PFSK-1 (cell line): ENCODE results near the gene CENPP.

ENCODE experiments used
- FOXP2 ChIP-seq: optimal IDR thresholded peaks from 2 replicates; pipeline ENCODE3; 2011; ENCODE audit warnings: borderline replicate concordance, control low read depth, inconsistent platforms; ENCODE audit not compliant: insufficient read depth; ENCODE audit errors: extremely low read length, extremely low read depth
- POLR2AphosphoS5 ChIP-seq: IDR thresholded peaks from 2 replicates; pipeline ENCODE4 v1.6.1; 2012; ENCODE audit warnings: low read depth, mild to moderate bottlenecking, control low read depth, low read length, moderate library complexity
- REST ChIP-seq, 2 experiments: IDR thresholded peaks; 2 replicates each; pipeline versions ENCODE4 v1.6.1 to v1.8.0; 2011 to 2012; ENCODE audit warnings: low read depth in 2 of 2, low read length in 2 of 2, control low read depth in 1 of 2, inconsistent platforms in 1 of 2, mild to moderate bottlenecking in 1 of 2, moderate library complexity in 1 of 2; ENCODE audit not compliant: insufficient read depth in 1 of 2
- SIN3A ChIP-seq: IDR thresholded peaks from 2 replicates; pipeline ENCODE4 v1.6.1; 2012; ENCODE audit warnings: mild to moderate bottlenecking, low read length, moderate library complexity, borderline replicate concordance; ENCODE audit not compliant: insufficient read depth
- TAF1 ChIP-seq: IDR thresholded peaks from 2 replicates; pipeline ENCODE4 v1.6.1; 2012; ENCODE audit warnings: low read length, control low read depth, borderline replicate concordance; ENCODE audit not compliant: insufficient read depth

Gene CENPP

GRCh38 chr9:92599938-92600461 is 274.2 kb downstream of the CENPP start:
- TF ChIP-seq REST (IDR thresholded peaks at IDR 0.05; ENCODE audit: insufficient read depth in 1 of 2, low read depth in 2 of 2, low read length in 2 of 2) = no peak
- no peak for TF ChIP-seq SIN3A
- no peak for TF ChIP-seq POLR2AphosphoS5
- no peak for TF ChIP-seq FOXP2
- no peak for TF ChIP-seq TAF1

GRCh38 chr9:92600462-92601261 is 274.9 kb downstream of the CENPP start:
- TF ChIP-seq FOXP2 (no peak), SIN3A (no peak), TAF1 (no peak), POLR2AphosphoS5 (no peak), REST (IDR thresholded peaks at IDR 0.05; ENCODE audit: insufficient read depth in 1 of 2, low read depth in 2 of 2, low read length in 2 of 2) (no peak)

- TF ChIP-seq REST (IDR thresholded peaks at IDR 0.05; ENCODE audit: insufficient read depth in 1 of 2, low read depth in 2 of 2, low read length in 2 of 2) (no peak), TAF1 (no peak), POLR2AphosphoS5 (no peak), FOXP2 (no peak), SIN3A (no peak)
Measured at GRCh38 chr9:92601451-92601850, 275.7 kb downstream of the CENPP start.

GRCh38 chr9:92602413-92602812 is 276.7 kb downstream of the CENPP start:
- TF ChIP-seq REST (IDR thresholded peaks at IDR 0.05; ENCODE audit: insufficient read depth in 1 of 2, low read depth in 2 of 2, low read length in 2 of 2) (no peak), SIN3A (no peak), POLR2AphosphoS5 (no peak), FOXP2 (no peak), TAF1 (no peak)
